ENCODE data around the gene MROH8. TPM values are rescaled to one million over a fixed set of nuclear protein-coding genes. Genes with fewer than 3 reads are reported as not detected.
A peak's percentile ranks its signal among the peaks of the same experiment; 100 is the strongest.

MROH8 gene
- polyA plus RNA-seq, 1 of the 3 experiments (the other 2 are of a cell fraction) = 3.5 TPM

GRCh38 chr20:37198932-37199660, 19.7 kb upstream of the MROH8 start (continued):
- TF ChIP-seq RCOR1 (IDR thresholded peaks at IDR 0.05; ENCODE audit: low read length) = no peak

GRCh38 chr20:37194621-37195417, 15.5 kb upstream of the MROH8 start:
- peaks cover 4% of the 10 kb centered on the region for H3F3A ChIP-seq (replicated peaks; ENCODE audit: insufficient read depth)
- no peak overlapping the region for H3K4me2 ChIP-seq
- 82% methylated on average over 14 of the region's 14 CpGs for WGBS (ENCODE audit: low lambda C conversion rate)
- H2AFZ ChIP-seq (ENCODE audit: low read depth) = no peak overlapping the region
- H3K79me2 ChIP-seq (ENCODE audit: insufficient read depth) = peaks cover 95% of the 10 kb centered on the region
- no peaks in the 10 kb centered on the region for H3K27me3 ChIP-seq (ENCODE audit: insufficient read depth)
- H3K9ac ChIP-seq = no peak overlapping the region
- no peak for DNase-seq
- POLR2A ChIA-PET = no interaction called here
- peaks cover 70% of the 10 kb centered on the region for H4K20me1 ChIP-seq (ENCODE audit: insufficient read depth)
- H3K9me3 ChIP-seq = no peaks in the 10 kb centered on the region
- no peak overlapping the region for H3K4me3 ChIP-seq (ENCODE audit: low read depth in 2 of 2, low read length in 1 of 2)
- peak overlapping the region in 1 of 2 experiments; percentile 16; a peak in 2 of 4 replicates for H3K27ac ChIP-seq (ENCODE audit: low read depth in 2 of 2, low read length in 1 of 2)
- peaks cover 20 to 21% of the 10 kb centered on the region in 2 experiments for H3K36me3 ChIP-seq (replicated peaks in 1 of 2; ENCODE audit: control insufficient read depth in 1 of 2, insufficient read depth in 2 of 2, low read length in 1 of 2)
- TF ChIP-seq MXI1 (IDR thresholded peaks at IDR 0.05; ENCODE audit: low read depth, low read length) (no peak), IRF3 (IDR thresholded peaks at IDR 0.05; ENCODE audit: low read depth, low read length) (no peak), REST (IDR thresholded peaks at IDR 0.05; ENCODE audit: low read depth, low read length) (no peak), SIN3A (IDR thresholded peaks at IDR 0.05; ENCODE audit: borderline replicate concordance, low read depth, low read length) (no peak), TCF12 (IDR thresholded peaks at IDR 0.05) (no peak), SMC3 (IDR thresholded peaks at IDR 0.05; ENCODE audit: low read depth, low read length) (no peak)
- no peaks in the 10 kb centered on the region for H3K9me2 ChIP-seq
- CTCF ChIA-PET = interaction anchor here (0.6 to 14.0 kb wide), 52 partner anchors 8 to 399 kb away, joined by 3 to 280 read pairs (median 4); partner anchors contain the start of genes BLCAP, MANBAL, MROH8 and NNAT
- peaks cover 4 to 7% of the 10 kb centered on the region in 2 experiments; a peak in 2 of 4 replicates for H3K4me1 ChIP-seq (ENCODE audit: control insufficient read depth in 1 of 2, insufficient read depth in 2 of 2, low read depth in 1 of 2, low read length in 1 of 2)
